Keratinocyte (primary cell): ENCODE measurements around the gene GPR37L1. TPM values are rescaled to one million over a fixed set of nuclear protein-coding genes. Genes with fewer than 3 reads are reported as not detected.

Source experiments
- DNase-seq: peaks from one replicate; pipeline ENCODE4 v3.0.0-alpha.2; 2011; ENCODE audit warnings: low read depth, missing footprints, low spot score
- FAIRE-seq: peaks from 2 replicates; lab custom pipeline; 2011; peaks lifted over from hg19 to GRCh38; lab: Jason Lieb, UNC
- H2AFZ ChIP-seq: 2 replicates; pipeline ENCODE4 v1.6.0; 2012; ENCODE audit warnings: low read length, control low read depth, inconsistent platforms; ENCODE audit not compliant: control insufficient read depth
- H3K27ac ChIP-seq: 2 replicates; pipeline ENCODE4 v1.5.1; 2011; ENCODE audit warnings: low read length; ENCODE audit not compliant: control insufficient read depth, insufficient read depth
- H3K27me3 ChIP-seq: 3 replicates; pipeline ENCODE4 v1.6.0; 2011; ENCODE audit warnings: low read length; ENCODE audit not compliant: control insufficient read depth, insufficient read depth; ENCODE audit errors: extremely low read depth
- H3K36me3 ChIP-seq, 2 experiments: 2 replicates in 1 of 2; 3 replicates in 1 of 2; pipeline ENCODE4 v1.5.1; 2011; ENCODE audit warnings: low read length in 2 of 2, mild to moderate bottlenecking in 1 of 2; ENCODE audit not compliant: control insufficient read depth in 2 of 2, insufficient read depth in 2 of 2; ENCODE audit errors: extremely low read depth in 1 of 2
- H3K4me1 ChIP-seq: 3 replicates; pipeline ENCODE4 v1.5.1; 2011; ENCODE audit warnings: low read length; ENCODE audit not compliant: control insufficient read depth, insufficient read depth; ENCODE audit errors: extremely low read depth
- H3K4me2 ChIP-seq: 3 replicates; pipeline ENCODE4 v1.6.0; 2011; ENCODE audit warnings: low read depth, low read length; ENCODE audit not compliant: control insufficient read depth, insufficient read depth; ENCODE audit errors: extremely low read depth
- H3K4me3 ChIP-seq, 3 experiments: fragments of 200-600 bp in 1 of 3; sonication (generic) in 1 of 3; 2 replicates in 2 of 3; 3 replicates in 1 of 3; pipeline ENCODE4 v1.5.1; 2011 to 2016; ENCODE audit warnings: low read length in 3 of 3, mild to moderate bottlenecking in 3 of 3, control low read depth in 2 of 3, inconsistent platforms in 1 of 3, low read depth in 1 of 3, mixed read lengths in 1 of 3, mixed run types in 1 of 3, moderate library complexity in 1 of 3; ENCODE audit not compliant: control insufficient read depth in 2 of 3, insufficient read depth in 2 of 3; ENCODE audit errors: extremely low read depth in 1 of 3
- H3K79me2 ChIP-seq: 2 replicates; pipeline ENCODE4 v1.6.0; 2012; ENCODE audit warnings: low read length; ENCODE audit not compliant: control insufficient read depth, insufficient read depth
- H3K9ac ChIP-seq: 3 replicates; pipeline ENCODE4 v1.6.0; 2011; ENCODE audit warnings: low read length; ENCODE audit not compliant: control insufficient read depth, insufficient read depth; ENCODE audit errors: extremely low read depth
- H3K9me1 ChIP-seq: 3 replicates; pipeline ENCODE4 v1.6.0; 2011; ENCODE audit warnings: low read length; ENCODE audit not compliant: control insufficient read depth, insufficient read depth; ENCODE audit errors: extremely low read depth
- H3K9me3 ChIP-seq: 2 replicates; pipeline ENCODE4 v1.5.1; 2012; ENCODE audit warnings: low read depth, low read length; ENCODE audit not compliant: control insufficient read depth
- H4K20me1 ChIP-seq: 3 replicates; pipeline ENCODE4 v1.6.0; 2011; ENCODE audit warnings: low read length; ENCODE audit not compliant: control insufficient read depth, insufficient read depth; ENCODE audit errors: extremely low read depth
- CTCF ChIP-seq, 3 experiments: IDR thresholded peaks in 1 of 3; conservative IDR thresholded peaks in 1 of 3; optimal IDR thresholded peaks in 1 of 3; 2 replicates in 2 of 3; 3 replicates in 1 of 3; pipeline versions ENCODE3 to v1.5.1; 2011; ENCODE audit warnings: low read length in 3 of 3, mild to moderate bottlenecking in 3 of 3, moderate library complexity in 2 of 3, control low read depth in 1 of 3, inconsistent platforms in 1 of 3; ENCODE audit not compliant: insufficient read depth in 2 of 3; ENCODE audit errors: extremely low read depth in 1 of 3
- EZH2 ChIP-seq: IDR thresholded peaks from one replicate; pipeline ENCODE4 v1.6.1; 2012; ENCODE audit warnings: inconsistent platforms, mild to moderate bottlenecking, low read length, moderate library complexity
- dilution Hi-C: fragments of 300-500 bp; cut with MboI; formaldehyde crosslinking; loops from one replicate; pipeline ENCODE4 v1.7.0; 2020; ENCODE audit warnings: low sequenced_read_pairs; ENCODE audit not compliant: extremely low pct_ligation_motif_present
- polyA plus RNA-seq, 5 experiments: library from polyadenylated mRNA; depleted of rRNA in 3 of 5; stranded (reverse) in 3 of 5; stranded (forward) in 1 of 5; unstranded in 1 of 5; fragments of >200 nt; gene quantifications; 1 replicate in 1 of 5; 2 replicates in 3 of 5; 3 replicates in 1 of 5; pipeline versions ENCODE4 v1.2.1 to v1.2.3, GENCODE V29; 2011 to 2012; ENCODE audit warnings: missing spikeins in 2 of 5, low read depth in 1 of 5, low replicate concordance in 1 of 5
- small RNA-seq, 3 experiments: library from RNA; depleted of rRNA; stranded (forward); fragments of <200 nt; gene quantifications; one replicate each; pipeline ENCODE3, GENCODE V24; 2012; ENCODE audit warnings: low read depth in 3 of 3, low replicate concordance in 1 of 3; ENCODE audit not compliant: insufficient read length in 3 of 3

Gene GPR37L1
- polyA plus RNA-seq, 1 donor (not counting 4 experiments of a cell fraction or from before 2014, with no cell fraction given): not detected

GRCh38 chr1:202181586-202181985 is 58.9 kb downstream of the GPR37L1 start:
- no peaks in the 10 kb centered on the region for H3K4me1 ChIP-seq
- H3K36me3 ChIP-seq: no peaks in the 10 kb centered on the region
- peaks cover 31% of the 10 kb centered on the region for H3K27me3 ChIP-seq
- no peak for TF ChIP-seq CTCF (optimal IDR thresholded peaks at IDR 0.05 in 1 of 3, IDR thresholded peaks at IDR 0.05 in 1 of 3, conservative IDR thresholded peaks at IDR 0.05 in 1 of 3; ENCODE audit: extremely low read depth in 1 of 3, insufficient read depth in 2 of 3, low read length in 3 of 3)
- no peak for TF ChIP-seq EZH2
- H2AFZ ChIP-seq: no peak overlapping the region
- H3K9ac ChIP-seq: no peak overlapping the region
- H3K27ac ChIP-seq: no peak overlapping the region
- FAIRE-seq (no peak), DNase-seq (no peak)
- H4K20me1 ChIP-seq: no peaks in the 10 kb centered on the region
- no peak overlapping the region for H3K4me3 ChIP-seq
- no peaks in the 10 kb centered on the region for H3K9me1 ChIP-seq
- no peak overlapping the region for H3K4me2 ChIP-seq
- H3K79me2 ChIP-seq: no peaks in the 10 kb centered on the region
- dilution Hi-C loops: no loop called here
- H3K9me3 ChIP-seq: no peaks in the 10 kb centered on the region

GRCh38 chr1:202182040-202182877 is 59.5 kb downstream of the GPR37L1 start:
- Histone ChIP-seq H3K9me3 (no peaks in the 10 kb centered on the region), H4K20me1 (no peaks in the 10 kb centered on the region), H3K4me3 (no peak overlapping the region), H3K36me3 (no peaks in the 10 kb centered on the region), H3K27me3 (peaks cover 38% of the 10 kb centered on the region), H2AFZ (no peak overlapping the region), H3K4me1 (no peaks in the 10 kb centered on the region), H3K79me2 (no peaks in the 10 kb centered on the region), H3K9ac (no peak overlapping the region), H3K9me1 (no peaks in the 10 kb centered on the region), H3K4me2 (no peak overlapping the region), H3K27ac (no peak overlapping the region)
- TF ChIP-seq CTCF (optimal IDR thresholded peaks at IDR 0.05 in 1 of 3, IDR thresholded peaks at IDR 0.05 in 1 of 3, conservative IDR thresholded peaks at IDR 0.05 in 1 of 3; ENCODE audit: extremely low read depth in 1 of 3, insufficient read depth in 2 of 3, low read length in 3 of 3): no peak
- no peak for TF ChIP-seq EZH2
- FAIRE-seq: no peak
- no peak for DNase-seq
- dilution Hi-C loops: no loop called here

Small RNAs within 50 kb of the gene (small RNA-seq; reads per million reads assigned to genes)
- 0 reads per million in 3 experiments for gene CRIP1P3

Other genes starting within 250 kb of the GPR37L1 start
- 2.2 to 5.8 TPM (median 4.0 TPM) in 3 replicates for gene SHISA4, start 234.0 kb upstream of the GPR37L1 start, polyA plus RNA-seq
- 0.01 TPM in 1 of 3 replicates, not detected in the others for gene LMOD1, start 176.4 kb upstream of the GPR37L1 start, polyA plus RNA-seq
- 72.5 to 116 TPM (median 102 TPM) in 3 replicates for gene TIMM17A, start 167.4 kb upstream of the GPR37L1 start, polyA plus RNA-seq
- 35.4 to 63.0 TPM (median 59.8 TPM) in 3 replicates for gene RNPEP, start 140.3 kb upstream of the GPR37L1 start, polyA plus RNA-seq
- gene ELF3, start 112.3 kb upstream of the GPR37L1 start, polyA plus RNA-seq: 0.23 to 1.1 TPM (median 0.51 TPM) in 3 replicates
- gene ARL8A, start 21.8 kb downstream of the GPR37L1 start, polyA plus RNA-seq: 48.4 to 64.0 TPM (median 58.6 TPM) in 3 replicates
- 0.06 to 0.10 TPM in 2 of 3 replicates, not detected in the other for gene PTPN7, start 37.7 kb downstream of the GPR37L1 start, polyA plus RNA-seq
- gene LGR6, start 70.9 kb downstream of the GPR37L1 start, polyA plus RNA-seq: 0.39 to 1.5 TPM (median 0.42 TPM) in 3 replicates
- gene UBE2T, start 219.0 kb downstream of the GPR37L1 start, polyA plus RNA-seq: 32.3 to 71.7 TPM (median 53.9 TPM) in 3 replicates
- gene PPP1R12B, start 225.8 kb downstream of the GPR37L1 start, polyA plus RNA-seq: 4.2 to 8.4 TPM (median 6.9 TPM) in 3 replicates